ENCODE results near the gene FTCD.
A peak's percentile ranks its signal among the peaks of the same experiment; 100 is the strongest.

The FTCD gene

GRCh38 chr21:46093668-46094400, 61.5 kb downstream of the FTCD start:
- Histone ChIP-seq H4K8ac (ENCODE audit: low read depth, low read length) (no peak overlapping the region), H3K4me2 (ENCODE audit: low read length) (no peak overlapping the region), H3K36me3 (ENCODE audit: control insufficient read depth in 1 of 2, insufficient read depth in 2 of 2, low read length in 2 of 2) (no peaks in the 10 kb centered on the region), H4K12ac (ENCODE audit: low read depth, low read length) (no peak overlapping the region), H3K14ac (ENCODE audit: low read length) (no peak overlapping the region), H3K4ac (ENCODE audit: low read depth, low read length) (no peak overlapping the region), H3K4me3 (ENCODE audit: low read depth, low read length) (peak overlapping the region; percentile 32), H3K79me2 (ENCODE audit: control insufficient read depth, insufficient read depth, low read length, poor library complexity) (peaks cover 2% of the 10 kb centered on the region), H3K23ac (ENCODE audit: low read length) (no peak overlapping the region), H2AFZ (ENCODE audit: insufficient read depth, low read length, poor library complexity) (no peak overlapping the region), H2AK5ac (ENCODE audit: low read length) (no peak overlapping the region), H3K79me1 (ENCODE audit: low read length) (peaks cover 2% of the 10 kb centered on the region), H3K27me3 (ENCODE audit: insufficient read depth, low read length) (peaks cover 3% of the 10 kb centered on the region), H2BK120ac (ENCODE audit: insufficient read depth, low read length, poor library complexity) (no peak overlapping the region), H3K9me3 (ENCODE audit: insufficient read depth, low read depth, low read length) (peaks cover 8% of the 10 kb centered on the region), H3K18ac (ENCODE audit: low read length) (no peak overlapping the region), H4K91ac (ENCODE audit: low read depth, low read length) (no peak overlapping the region), H3K27ac (ENCODE audit: low read depth, low read length) (no peak overlapping the region), H3K4me1 (ENCODE audit: control insufficient read depth in 1 of 2, insufficient read depth in 2 of 2, low read length in 2 of 2) (peaks cover 2 to 6% of the 10 kb centered on the region in 2 experiments), H2BK12ac (ENCODE audit: low read length) (no peak overlapping the region), H3K9ac (ENCODE audit: low read length) (no peak overlapping the region), H2BK5ac (ENCODE audit: low read depth, low read length, poor library complexity) (no peak overlapping the region)
- DNase-seq = no peak
- no CpG with 5 or more reads among the region's 11 CpGs for WGBS (ENCODE audit: extremely low coverage, insufficient coverage, insufficient read length)

- Histone ChIP-seq H3K23ac (ENCODE audit: low read length) (no peak overlapping the region), H3K27me3 (ENCODE audit: insufficient read depth, low read length) (no peaks in the 10 kb centered on the region), H3K36me3 (ENCODE audit: control insufficient read depth in 1 of 2, insufficient read depth in 2 of 2, low read length in 2 of 2) (no peaks in the 10 kb centered on the region), H4K12ac (ENCODE audit: low read depth, low read length) (no peak overlapping the region), H3K14ac (ENCODE audit: low read length) (no peak overlapping the region), H4K91ac (ENCODE audit: low read depth, low read length) (no peak overlapping the region), H2BK120ac (ENCODE audit: insufficient read depth, low read length, poor library complexity) (no peak overlapping the region), H2AFZ (ENCODE audit: insufficient read depth, low read length, poor library complexity) (no peak overlapping the region), H2AK5ac (ENCODE audit: low read length) (no peak overlapping the region), H3K4me2 (ENCODE audit: low read length) (no peak overlapping the region), H3K9me3 (ENCODE audit: insufficient read depth, low read depth, low read length) (peaks cover 6% of the 10 kb centered on the region), H3K79me1 (ENCODE audit: low read length) (peaks cover 2% of the 10 kb centered on the region), H3K4me3 (ENCODE audit: low read depth, low read length) (no peak overlapping the region), H3K4me1 (ENCODE audit: control insufficient read depth in 1 of 2, insufficient read depth in 2 of 2, low read length in 2 of 2) (peaks cover 0 to 3% of the 10 kb centered on the region in 2 experiments), H3K79me2 (ENCODE audit: control insufficient read depth, insufficient read depth, low read length, poor library complexity) (no peaks in the 10 kb centered on the region), H4K8ac (ENCODE audit: low read depth, low read length) (no peak overlapping the region), H2BK5ac (ENCODE audit: low read depth, low read length, poor library complexity) (no peak overlapping the region), H3K4ac (ENCODE audit: low read depth, low read length) (no peak overlapping the region), H2BK12ac (ENCODE audit: low read length) (no peak overlapping the region), H3K18ac (ENCODE audit: low read length) (no peak overlapping the region), H3K9ac (ENCODE audit: low read length) (no peak overlapping the region), H3K27ac (ENCODE audit: low read depth, low read length) (no peak overlapping the region)
- no CpG with 5 or more reads among the region's 11 CpGs for WGBS (ENCODE audit: extremely low coverage, insufficient coverage, insufficient read length)
- DNase-seq = no peak
Observed at GRCh38 chr21:46092811-46093667, 62.3 kb downstream of the FTCD start.

GRCh38 chr21:46092026-46092764, 63.2 kb downstream of the FTCD start:
- Histone ChIP-seq H3K4me3 (ENCODE audit: low read depth, low read length) (no peak overlapping the region), H3K14ac (ENCODE audit: low read length) (no peak overlapping the region), H4K8ac (ENCODE audit: low read depth, low read length) (no peak overlapping the region), H3K36me3 (ENCODE audit: control insufficient read depth in 1 of 2, insufficient read depth in 2 of 2, low read length in 2 of 2) (no peaks in the 10 kb centered on the region), H2BK120ac (ENCODE audit: insufficient read depth, low read length, poor library complexity) (no peak overlapping the region), H4K91ac (ENCODE audit: low read depth, low read length) (no peak overlapping the region), H3K18ac (ENCODE audit: low read length) (no peak overlapping the region), H3K9ac (ENCODE audit: low read length) (no peak overlapping the region), H3K27ac (ENCODE audit: low read depth, low read length) (no peak overlapping the region), H4K12ac (ENCODE audit: low read depth, low read length) (no peak overlapping the region), H3K27me3 (ENCODE audit: insufficient read depth, low read length) (no peaks in the 10 kb centered on the region), H3K4me1 (ENCODE audit: control insufficient read depth in 1 of 2, insufficient read depth in 2 of 2, low read length in 2 of 2) (peaks cover 0 to under 1% of the 10 kb centered on the region in 2 experiments), H3K4ac (ENCODE audit: low read depth, low read length) (no peak overlapping the region), H2BK5ac (ENCODE audit: low read depth, low read length, poor library complexity) (no peak overlapping the region), H3K79me2 (ENCODE audit: control insufficient read depth, insufficient read depth, low read length, poor library complexity) (no peaks in the 10 kb centered on the region), H2AFZ (ENCODE audit: insufficient read depth, low read length, poor library complexity) (no peak overlapping the region), H3K23ac (ENCODE audit: low read length) (no peak overlapping the region), H3K9me3 (ENCODE audit: insufficient read depth, low read depth, low read length) (peaks cover 6% of the 10 kb centered on the region), H3K4me2 (ENCODE audit: low read length) (no peak overlapping the region), H3K79me1 (ENCODE audit: low read length) (no peaks in the 10 kb centered on the region), H2BK12ac (ENCODE audit: low read length) (no peak overlapping the region), H2AK5ac (ENCODE audit: low read length) (no peak overlapping the region)
- WGBS (ENCODE audit: extremely low coverage, insufficient coverage, insufficient read length) = no CpG with 5 or more reads among the region's 23 CpGs
- peak in 1 of 2 donors; percentile 2 for DNase-seq

GRCh38 chr21:46091631-46092025, 63.8 kb downstream of the FTCD start:
- no peaks in the 10 kb centered on the region for H3K4me1 ChIP-seq (ENCODE audit: control insufficient read depth in 1 of 2, insufficient read depth in 2 of 2, low read length in 2 of 2)
- WGBS (ENCODE audit: extremely low coverage, insufficient coverage, insufficient read length) = no CpG with 5 or more reads among the region's 8 CpGs
- no peaks in the 10 kb centered on the region for H3K79me1 ChIP-seq (ENCODE audit: low read length)
- H3K27ac ChIP-seq (ENCODE audit: low read depth, low read length) = no peak overlapping the region
- H4K91ac ChIP-seq (ENCODE audit: low read depth, low read length) = no peak overlapping the region
- no peak overlapping the region for H3K4ac ChIP-seq (ENCODE audit: low read depth, low read length)
- no peak overlapping the region for H3K14ac ChIP-seq (ENCODE audit: low read length)
- H3K79me2 ChIP-seq (ENCODE audit: control insufficient read depth, insufficient read depth, low read length, poor library complexity) = no peaks in the 10 kb centered on the region
- no peak overlapping the region for H4K12ac ChIP-seq (ENCODE audit: low read depth, low read length)
- H3K27me3 ChIP-seq (ENCODE audit: insufficient read depth, low read length) = no peaks in the 10 kb centered on the region
- H3K36me3 ChIP-seq (ENCODE audit: control insufficient read depth in 1 of 2, insufficient read depth in 2 of 2, low read length in 2 of 2) = no peaks in the 10 kb centered on the region
- H3K4me3 ChIP-seq (ENCODE audit: low read depth, low read length) = no peak overlapping the region
- no peak overlapping the region for H4K8ac ChIP-seq (ENCODE audit: low read depth, low read length)
- H3K9ac ChIP-seq (ENCODE audit: low read length) = no peak overlapping the region
- no peak overlapping the region for H3K4me2 ChIP-seq (ENCODE audit: low read length)
- no peak overlapping the region for H2BK120ac ChIP-seq (ENCODE audit: insufficient read depth, low read length, poor library complexity)
- H3K23ac ChIP-seq (ENCODE audit: low read length) = no peak overlapping the region
- H3K18ac ChIP-seq (ENCODE audit: low read length) = no peak overlapping the region
- H3K9me3 ChIP-seq (ENCODE audit: insufficient read depth, low read depth, low read length) = peaks cover 6% of the 10 kb centered on the region
- no peak overlapping the region for H2AK5ac ChIP-seq (ENCODE audit: low read length)
- no peak overlapping the region for H2BK5ac ChIP-seq (ENCODE audit: low read depth, low read length, poor library complexity)
- no peak overlapping the region for H2AFZ ChIP-seq (ENCODE audit: insufficient read depth, low read length, poor library complexity)
- H2BK12ac ChIP-seq (ENCODE audit: low read length) = no peak overlapping the region
- no peak for DNase-seq
